Effector CD8-positive, alpha-beta T cell (primary cell): ENCODE results near the gene CENPC.
"Not testable (repeated sequence)": the region's sequence is repeated elsewhere in the genome, so short reads cannot be mapped to it uniquely, and the experiment has no call there.

Source experiments
- DNase-seq: peaks from one replicate; lab custom pipeline; 2025; lab: John Stamatoyannopoulos, UW

The CENPC gene

DNA sequence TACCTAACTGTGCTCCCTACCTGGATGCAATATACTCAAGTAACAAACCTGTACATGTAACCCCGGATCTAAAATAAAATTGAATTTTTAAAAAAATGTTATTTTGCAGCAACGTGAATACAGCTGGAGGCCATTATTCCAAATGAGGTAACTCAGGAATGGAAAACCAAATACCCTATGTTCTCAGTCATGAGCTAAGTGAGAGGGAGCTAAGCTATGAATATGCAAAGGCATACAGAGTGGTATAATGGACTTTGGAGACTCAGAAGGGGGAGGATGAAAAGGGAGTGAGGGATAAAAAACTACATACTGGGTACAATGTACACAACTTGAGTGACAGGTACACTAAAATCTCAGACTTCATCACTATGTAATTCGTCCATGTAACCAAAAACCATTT is 78.6 kb downstream of the CENPC start:
- DNase-seq = no peak

DNA sequence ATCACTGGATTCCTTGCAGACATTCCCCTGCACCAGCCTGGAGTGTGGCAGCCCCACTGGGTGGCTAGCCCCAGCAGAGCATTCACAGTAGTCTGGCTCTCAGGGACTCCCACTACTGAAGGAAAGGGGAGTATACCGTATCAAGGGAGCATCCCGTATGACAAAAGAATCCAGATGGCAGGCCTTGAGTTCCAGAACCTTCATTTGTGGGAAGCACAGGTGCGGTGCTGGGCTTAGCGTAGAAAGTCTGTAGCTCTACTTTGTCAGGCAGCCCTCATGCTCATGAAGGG is 79.6 kb downstream of the CENPC start:
- no peak for DNase-seq

DNA sequence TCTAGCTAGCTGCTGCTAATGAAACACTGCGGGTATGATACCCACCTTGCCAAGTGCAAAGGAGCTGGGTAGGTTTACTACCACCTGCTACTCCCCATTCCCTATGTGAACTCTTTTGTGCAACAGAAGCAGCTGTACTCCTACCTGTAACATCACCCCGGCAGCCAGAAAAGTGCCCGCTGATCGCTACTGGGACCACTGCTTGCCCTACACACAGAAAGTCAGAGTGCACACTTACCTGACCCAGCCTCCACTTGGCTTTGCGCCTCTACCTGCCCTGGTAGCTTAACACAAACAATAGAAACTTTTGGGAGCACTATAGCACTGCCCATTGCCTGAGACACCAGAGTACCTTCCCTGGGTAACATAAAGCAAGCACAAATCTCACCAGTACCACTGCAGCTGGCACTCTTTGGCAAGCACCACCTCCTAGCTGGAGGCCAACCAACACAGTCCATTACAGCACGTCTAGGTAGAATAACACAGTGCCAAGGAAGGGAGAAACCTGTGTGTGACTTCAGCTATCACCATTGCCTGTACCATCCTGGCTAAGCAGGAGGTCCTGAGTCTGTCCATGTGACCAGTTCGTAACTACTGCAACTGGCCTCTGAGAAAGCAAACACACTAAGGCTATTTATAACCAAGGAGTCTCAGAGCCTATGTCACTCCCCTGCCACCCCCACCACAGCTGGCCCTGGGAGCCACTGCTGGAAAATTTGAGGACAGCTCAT is 80.1 kb downstream of the CENPC start:
- DNase-seq = no peak

DNA sequence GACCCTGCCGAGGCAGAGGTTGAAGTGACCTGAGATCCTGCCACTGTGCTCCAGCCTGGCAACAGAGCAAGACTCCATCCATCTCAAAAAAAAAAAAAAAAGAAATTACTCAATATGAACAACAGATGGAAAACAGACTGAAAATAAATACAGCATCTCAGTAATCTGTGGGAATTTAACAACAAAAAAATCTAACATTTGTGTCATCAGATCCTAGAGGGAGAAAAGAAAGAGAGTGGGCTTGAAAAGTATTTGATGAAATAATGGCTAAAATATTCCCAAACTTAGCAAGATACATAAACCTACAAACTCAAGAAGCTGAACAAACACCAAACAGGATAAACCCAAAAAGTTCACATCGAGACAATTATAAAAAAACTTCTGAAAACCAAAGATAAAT is 84.7 kb downstream of the CENPC start:
- no peak for DNase-seq

DNA sequence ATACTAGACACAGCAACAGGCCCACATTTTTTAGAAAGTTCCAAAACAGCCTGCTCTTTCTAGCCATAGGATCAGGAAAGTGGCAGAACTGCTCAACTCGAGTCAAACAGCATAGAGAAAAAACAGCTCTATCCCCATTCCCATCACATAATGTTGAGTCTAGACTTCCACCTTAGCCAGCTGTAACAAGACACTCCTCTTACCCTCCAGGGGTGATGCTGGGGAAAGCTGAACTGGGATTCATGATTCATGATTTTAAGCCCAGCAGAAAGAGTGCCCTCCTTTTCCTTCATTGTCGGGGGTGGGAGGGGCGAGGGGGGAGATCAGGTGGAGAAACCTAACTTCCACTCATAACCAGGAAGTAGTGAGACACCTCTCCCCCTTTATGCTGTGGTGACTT is 86.1 kb downstream of the CENPC start:
- DNase-seq = no peak

DNA sequence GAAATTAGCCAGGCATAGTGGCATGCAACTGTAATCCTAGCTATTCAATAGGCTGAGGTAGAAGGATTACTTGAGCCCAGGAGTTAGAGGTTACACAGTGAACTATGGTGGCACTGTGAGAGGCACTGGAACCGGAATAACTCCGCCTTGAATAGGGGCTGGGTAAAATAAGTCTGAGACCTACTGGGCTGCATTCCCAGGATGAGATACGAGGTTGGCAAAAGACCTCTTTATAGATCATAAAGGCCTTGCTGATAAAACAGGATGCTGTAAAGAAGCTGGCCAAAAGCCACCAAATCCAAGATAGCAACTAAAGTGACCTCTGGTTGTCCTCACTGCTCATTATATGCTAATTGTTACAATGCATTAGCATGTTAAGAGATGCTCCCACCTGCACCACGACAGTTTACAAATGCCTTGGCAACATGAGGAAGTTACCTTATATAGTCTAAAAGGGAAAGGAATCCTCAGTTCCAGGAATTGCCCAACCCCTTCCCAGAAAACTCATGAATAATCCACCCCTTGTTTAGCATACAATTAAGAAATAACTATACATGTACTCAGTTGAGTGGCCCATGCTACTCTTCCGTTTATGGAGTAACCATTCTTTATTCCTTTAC is 88.6 kb downstream of the CENPC start:
- DNase-seq = no peak

DNA sequence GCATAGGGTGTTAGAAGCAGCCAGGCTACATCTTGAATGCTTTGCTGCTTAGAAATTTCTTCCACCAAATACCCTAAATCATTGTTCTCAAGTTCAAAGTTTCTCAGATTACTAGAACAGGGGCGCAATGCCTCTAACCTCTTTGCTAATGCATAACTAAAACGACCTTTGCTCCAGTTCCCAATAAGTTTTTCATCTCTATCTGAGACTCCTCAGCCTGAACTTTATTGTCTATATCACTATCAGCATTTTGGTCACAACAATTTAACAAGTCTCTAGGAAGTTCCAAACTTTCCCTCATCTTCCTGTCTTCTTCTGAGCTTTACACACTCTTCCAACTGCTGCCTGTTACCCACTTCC is 92.5 kb downstream of the CENPC start:
- not testable (repeated sequence) for DNase-seq

DNA sequence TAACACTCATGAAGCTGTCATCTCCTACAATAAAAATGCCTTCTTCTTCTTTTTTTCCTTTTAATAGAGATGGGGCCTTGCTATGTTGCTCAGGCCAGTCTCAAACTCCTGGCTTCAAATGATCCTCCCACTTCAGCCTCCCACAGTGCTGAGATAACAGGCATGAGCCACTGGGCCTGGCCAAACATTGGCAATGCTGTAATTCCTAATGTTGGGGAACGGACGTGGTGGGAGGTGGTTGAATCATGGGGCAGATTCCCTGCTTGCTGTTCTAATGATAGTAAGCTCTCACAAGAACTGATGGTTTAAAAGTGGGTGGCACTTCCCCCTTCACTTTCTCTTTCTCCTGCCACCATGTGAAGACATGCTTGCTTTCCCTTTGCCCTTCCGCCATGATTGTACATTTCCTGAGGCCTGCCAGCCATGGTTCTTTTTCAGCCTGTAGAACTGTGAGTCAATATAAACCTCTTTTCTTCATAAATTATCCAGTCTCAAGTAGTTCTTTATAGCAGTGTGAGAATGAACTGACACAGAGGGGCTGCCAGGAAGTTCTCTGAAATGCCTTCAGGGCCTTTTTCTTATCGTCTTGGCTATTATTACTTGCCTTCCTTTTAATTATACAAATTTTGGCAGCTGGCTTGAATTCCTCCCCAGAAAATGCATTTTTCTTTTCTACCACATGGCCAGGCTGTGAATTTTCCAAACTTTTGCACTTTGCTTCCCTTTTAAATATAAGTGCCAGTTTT is 93.0 kb downstream of the CENPC start:
- DNase-seq = no peak

DNA sequence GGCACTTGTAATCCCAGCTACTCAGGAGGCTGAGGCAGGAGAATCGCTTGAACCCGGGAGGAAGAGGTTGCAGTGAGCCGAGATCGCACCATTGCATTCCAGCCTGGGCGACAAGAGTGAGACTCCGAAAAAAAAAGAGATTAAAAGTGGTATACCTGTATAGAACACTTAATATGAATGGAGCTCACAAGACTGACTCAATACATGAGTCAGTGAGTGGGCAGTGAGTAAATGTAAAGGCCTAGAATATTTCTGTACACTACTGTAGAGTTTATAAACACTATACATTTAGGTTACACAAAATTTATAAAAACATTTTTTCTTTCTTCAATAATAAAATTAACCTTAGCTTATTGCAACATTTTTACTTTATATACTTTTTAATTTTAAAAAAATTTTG is 93.8 kb downstream of the CENPC start:
- DNase-seq = no peak

DNA sequence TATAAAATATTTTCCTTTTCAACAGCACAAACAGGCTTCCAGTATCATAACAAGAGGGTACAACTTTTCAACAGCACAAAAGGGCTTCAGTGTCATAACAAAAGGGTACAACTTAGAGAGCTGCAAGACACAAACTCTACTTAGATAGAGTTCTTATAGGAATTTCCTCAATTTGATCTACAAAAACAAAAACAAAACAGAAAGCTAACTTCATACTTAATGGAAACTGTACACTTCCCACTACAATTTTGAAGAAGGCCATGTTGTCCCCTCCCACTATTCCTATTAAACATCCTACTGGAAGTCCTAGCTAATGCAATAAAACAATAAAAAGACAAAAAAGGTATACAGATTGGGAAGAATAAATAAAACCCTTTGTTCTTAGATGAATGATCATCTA is 96.7 kb downstream of the CENPC start:
- no peak for DNase-seq

DNA sequence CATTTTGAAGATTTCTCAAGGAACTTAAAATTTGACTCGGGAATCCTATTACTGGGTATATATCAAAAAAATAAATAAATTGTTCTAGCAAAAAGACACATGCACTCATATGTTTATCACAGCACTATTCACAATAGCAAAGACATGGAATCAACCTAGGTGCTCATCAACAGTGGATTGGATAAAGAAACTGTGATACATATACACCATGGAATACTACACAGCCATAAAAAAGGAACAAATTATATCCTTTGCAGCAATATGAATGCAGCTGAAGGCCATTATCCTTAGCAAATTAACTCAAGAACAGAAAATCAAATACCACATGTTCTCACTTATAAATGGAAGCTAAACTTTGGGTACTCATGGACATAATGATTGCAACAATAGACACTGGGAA is 97.4 kb downstream of the CENPC start:
- no peak for DNase-seq

DNA sequence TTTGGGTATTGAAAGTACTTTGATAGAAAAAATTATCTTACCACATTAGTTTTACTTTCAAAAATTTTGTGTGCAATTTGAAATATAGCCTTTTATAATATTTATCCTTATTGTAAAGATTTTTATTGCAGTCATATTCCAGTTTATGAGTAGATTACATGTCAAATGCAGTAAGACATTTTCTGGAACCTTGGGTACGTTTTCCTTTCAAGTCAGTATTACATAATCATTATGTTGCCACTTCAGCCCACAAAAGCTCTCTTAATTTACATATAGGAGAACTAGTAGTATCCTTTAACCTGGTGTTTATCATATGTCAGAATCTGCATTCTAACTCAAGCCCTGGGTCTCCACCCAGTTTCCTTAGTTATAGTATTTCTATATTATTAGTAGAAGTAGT is 98.5 kb downstream of the CENPC start:
- DNase-seq = no peak

DNA sequence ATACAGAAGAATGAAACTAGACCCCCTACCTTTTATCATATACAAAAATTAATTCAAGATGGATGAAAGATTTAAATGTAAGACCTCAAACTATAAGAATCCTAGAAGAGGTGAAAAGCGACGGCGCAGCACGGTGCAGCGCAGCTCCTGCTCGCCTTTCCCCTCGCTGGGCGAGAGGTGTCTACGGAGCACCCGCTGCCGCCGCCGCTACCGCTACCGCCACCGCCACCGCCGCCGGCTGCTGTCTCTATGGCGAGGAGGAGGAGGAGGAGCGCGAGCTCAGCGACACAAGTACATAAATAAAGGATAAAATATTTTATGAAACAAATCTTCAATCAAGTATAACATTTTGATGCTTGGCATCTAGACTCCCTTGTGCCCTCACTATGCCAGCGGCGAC is 99.4 kb downstream of the CENPC start:
- DNase-seq = not testable (repeated sequence)

DNA sequence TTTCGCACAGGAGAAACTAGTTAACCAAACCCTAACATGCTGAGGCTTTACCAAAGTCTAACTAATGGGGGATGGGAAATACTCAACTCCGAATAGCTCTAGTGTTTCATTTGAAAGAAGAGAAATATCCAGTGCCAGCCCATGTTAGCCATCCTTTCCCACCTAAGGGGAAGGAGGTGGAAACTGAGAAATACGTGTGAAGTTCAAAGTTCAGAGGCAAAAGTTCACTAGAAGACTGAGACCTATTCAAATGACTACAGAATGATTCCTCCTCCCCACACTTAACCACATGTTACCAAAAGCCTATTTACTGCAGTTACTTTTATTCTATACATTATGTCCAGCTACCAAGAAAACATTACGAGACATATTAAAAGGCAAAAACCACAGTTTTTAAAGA is 106.3 kb downstream of the CENPC start:
- no peak for DNase-seq

DNA sequence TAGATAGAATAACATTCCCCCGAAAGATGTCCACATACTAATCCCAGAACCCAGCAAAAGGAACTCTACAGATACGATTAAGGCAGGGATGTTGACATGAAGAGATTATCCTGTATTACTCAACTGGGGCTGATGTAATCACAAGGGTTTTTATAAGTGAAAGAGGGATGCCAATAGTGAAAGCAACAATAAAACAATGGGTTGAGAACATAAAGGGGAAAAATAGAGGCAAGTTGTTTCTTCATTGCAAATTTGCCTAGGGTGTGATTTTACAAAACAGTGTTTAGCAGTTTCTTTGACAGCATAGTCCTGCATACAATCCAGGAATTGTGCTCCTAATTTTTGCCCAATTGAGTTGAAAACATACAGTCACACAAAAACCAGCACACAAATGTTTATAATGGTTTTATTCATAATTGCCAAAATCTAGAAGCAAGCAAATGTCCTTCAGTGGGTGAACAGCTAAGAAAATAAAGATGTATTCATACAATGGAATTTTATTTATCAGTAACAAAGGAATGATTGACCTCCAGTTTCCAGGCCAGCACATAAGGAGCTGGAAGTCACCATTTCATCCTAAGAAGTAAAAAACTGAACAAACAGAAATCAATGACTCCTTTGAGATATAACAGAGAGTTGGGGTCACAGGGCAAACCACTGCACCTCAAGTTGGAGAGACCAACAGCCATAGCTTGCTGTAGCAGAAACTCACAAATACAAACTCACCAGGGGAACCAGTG is 107.2 kb downstream of the CENPC start:
- DNase-seq = no peak

DNA sequence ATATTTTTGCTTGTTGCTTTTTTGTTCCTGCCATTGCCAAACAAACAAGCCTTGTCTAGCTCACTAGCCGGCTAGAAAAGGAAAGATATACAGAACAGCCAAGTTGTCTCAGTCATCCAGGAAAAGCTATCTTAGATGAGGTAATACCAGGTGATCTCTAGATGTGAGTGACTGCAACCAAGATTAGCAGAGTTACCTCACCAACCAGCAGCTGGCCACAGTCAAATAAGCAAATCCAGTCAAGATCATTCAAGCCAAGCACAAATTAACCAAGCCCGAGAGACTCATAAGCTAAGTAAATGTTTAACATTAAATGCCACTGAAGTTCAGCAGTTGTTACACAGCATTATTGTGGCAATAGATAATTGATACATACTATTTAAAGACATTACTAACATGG is 108.6 kb downstream of the CENPC start:
- no peak for DNase-seq

DNA sequence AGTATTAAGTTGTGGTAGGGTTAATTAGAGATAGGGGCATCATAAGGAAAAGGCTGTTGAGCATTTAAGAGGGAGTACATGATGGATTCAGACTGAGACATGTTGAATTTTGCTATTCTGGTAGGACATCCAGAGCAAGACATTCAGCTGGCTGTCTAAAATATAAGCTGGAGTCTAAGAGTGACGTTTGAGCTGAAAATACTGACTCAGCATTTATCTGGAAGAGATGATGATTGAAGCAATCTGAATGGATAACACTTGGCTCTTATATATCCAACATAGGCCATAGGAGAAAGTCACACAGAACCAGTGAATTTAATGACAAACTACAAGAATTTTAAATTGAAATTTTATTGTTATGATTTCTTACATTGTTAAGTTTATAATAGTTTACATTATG is 114.3 kb downstream of the CENPC start:
- DNase-seq = no peak

DNA sequence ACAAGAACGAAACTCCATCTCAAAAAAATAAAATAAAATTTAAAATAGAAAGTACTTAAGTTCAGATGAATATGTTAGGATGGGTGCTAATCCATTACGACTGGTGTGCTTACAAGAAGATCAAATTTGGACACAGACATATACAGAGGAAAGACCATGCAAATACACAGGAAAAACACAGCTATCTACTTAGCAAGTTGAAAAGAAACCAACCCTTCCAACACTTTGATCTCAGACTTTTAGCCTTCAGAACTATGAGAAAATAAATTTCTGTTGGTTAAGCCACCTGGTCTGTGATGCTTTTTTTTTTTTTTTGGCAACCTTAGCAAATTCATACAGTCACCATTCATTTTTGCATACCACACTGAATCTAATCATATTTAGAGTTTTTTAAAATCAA is 116.5 kb downstream of the CENPC start:
- no peak for DNase-seq
